Endothelial cell of umbilical vein (primary cell): ENCODE measurements around the gene EVI2B. TPM values are rescaled to one million over a fixed set of nuclear protein-coding genes. Genes with fewer than 3 reads are reported as not detected.

Experiments used
- BruUV-seq: library from RNA; stranded (reverse); fragments of 400-500 nt; replicated peaks from 2 replicates; lab custom pipeline; 2021; lab: Mats Ljungman, UMichigan
- CTCF ChIA-PET: fragments of 300-600, 350-600 bp; sonication (Branson Sonifier 250); formaldehyde crosslinking; loops from one replicate; lab custom pipeline; 2021; ENCODE audit warnings: antibody characterized with exemption, inconsistent platforms; lab: Charles Lee
- POLR2A ChIA-PET: fragments of 300-600, 350-600 bp; sonication (Branson Sonifier 250); formaldehyde crosslinking; loops from one replicate; lab custom pipeline; 2021; ENCODE audit warnings: antibody characterized with exemption, inconsistent platforms; lab: Charles Lee
- DNase-seq: peaks from one replicate; pipeline ENCODE4 v3.0.0-alpha.2; 2011; ENCODE audit warnings: low read depth, low spot score
- FAIRE-seq: peaks from 2 replicates; lab custom pipeline; 2011; peaks lifted over from hg19 to GRCh38; lab: Jason Lieb, UNC
- H2AFZ ChIP-seq: 2 replicates; pipeline ENCODE4 v1.6.0; 2012; ENCODE audit warnings: low read depth, low read length, control low read depth, inconsistent platforms
- H3K27ac ChIP-seq: 2 replicates; pipeline ENCODE4 v1.5.1; 2011; ENCODE audit warnings: low read depth, mild to moderate bottlenecking, control low read depth, low read length, moderate library complexity; ENCODE audit not compliant: insufficient read depth
- H3K27me3 ChIP-seq, 2 experiments: 2 replicates each; pipeline versions ENCODE4 v1.6.0 to v1.6.1; 2011; ENCODE audit warnings: low read length in 2 of 2, mixed read lengths in 1 of 2; ENCODE audit not compliant: control insufficient read depth in 2 of 2, insufficient read depth in 2 of 2
- H3K36me3 ChIP-seq, 2 experiments: 2 replicates in 1 of 2; 3 replicates in 1 of 2; pipeline ENCODE4 v1.5.1; 2011; ENCODE audit warnings: low read length in 2 of 2, mild to moderate bottlenecking in 1 of 2, moderate library complexity in 1 of 2; ENCODE audit not compliant: control insufficient read depth in 2 of 2, insufficient read depth in 2 of 2; ENCODE audit errors: extremely low read depth in 1 of 2
- H3K4me1 ChIP-seq: 3 replicates; pipeline ENCODE4 v1.5.1; 2011; ENCODE audit warnings: mild to moderate bottlenecking, low read length; ENCODE audit not compliant: control insufficient read depth, insufficient read depth; ENCODE audit errors: extremely low read depth
- H3K4me2 ChIP-seq: 2 replicates; pipeline ENCODE4 v1.6.1; 2011; ENCODE audit warnings: low read length, control low read depth, mixed read lengths; ENCODE audit not compliant: insufficient read depth
- H3K4me3 ChIP-seq, 3 experiments: fragments of 200-600 bp in 1 of 3; sonication (generic), shearing (Covaris generic) in 1 of 3; replicated peaks in 1 of 3; 2 replicates each; pipeline ENCODE4 v1.5.1; 2011 to 2016; ENCODE audit warnings: control low read depth in 3 of 3, low read length in 3 of 3, mild to moderate bottlenecking in 2 of 3, inconsistent platforms in 1 of 3, low read depth in 1 of 3, moderate library complexity in 1 of 3; ENCODE audit not compliant: insufficient read depth in 1 of 3
- H3K79me2 ChIP-seq: 2 replicates; pipeline ENCODE4 v1.6.0; 2012; ENCODE audit warnings: low read length, inconsistent platforms; ENCODE audit not compliant: control insufficient read depth, insufficient read depth
- H3K9ac ChIP-seq: replicated peaks from 2 replicates; pipeline ENCODE3; 2011; ENCODE audit warnings: low read length, control low read depth; ENCODE audit not compliant: insufficient read depth; ENCODE audit errors: extremely low read depth
- H3K9me1 ChIP-seq: replicated peaks from 3 replicates; pipeline ENCODE4 v1.6.0; 2011; ENCODE audit warnings: mild to moderate bottlenecking, low read length; ENCODE audit not compliant: control insufficient read depth, insufficient read depth; ENCODE audit errors: extremely low read depth
- H3K9me3 ChIP-seq: replicated peaks from 2 replicates; pipeline ENCODE4 v1.5.1; 2012; ENCODE audit warnings: low read length, inconsistent platforms; ENCODE audit not compliant: control insufficient read depth, insufficient read depth
- H4K20me1 ChIP-seq: replicated peaks from 2 replicates; pipeline ENCODE3; 2011; ENCODE audit warnings: mild to moderate bottlenecking, low read length; ENCODE audit not compliant: control insufficient read depth, insufficient read depth; ENCODE audit errors: extremely low read depth
- CTCF ChIP-seq, 2 donors: IDR thresholded peaks; 1 replicate in 1 of 2; 2 replicates in 1 of 2; pipeline ENCODE4 v1.5.1; 2011; ENCODE audit warnings: low read length in 2 of 2, mild to moderate bottlenecking in 2 of 2, moderate library complexity in 2 of 2, control low read depth in 1 of 2, inconsistent platforms in 1 of 2, low read depth in 1 of 2; ENCODE audit not compliant: insufficient read depth in 1 of 2; ENCODE audit errors: extremely low read depth in 1 of 2
- EZH2 ChIP-seq: IDR thresholded peaks from 2 replicates; pipeline ENCODE4 v1.6.1; 2012; ENCODE audit warnings: borderline replicate concordance, low read depth, mild to moderate bottlenecking, moderate library complexity, low read length, inconsistent platforms; ENCODE audit not compliant: severe bottlenecking
- FOS ChIP-seq: IDR thresholded peaks from 2 replicates; pipeline ENCODE4 v1.6.1; 2011; ENCODE audit warnings: mild to moderate bottlenecking, low read length, moderate library complexity, borderline replicate concordance; ENCODE audit not compliant: insufficient read depth
- GATA2 ChIP-seq: IDR thresholded peaks from 2 replicates; pipeline ENCODE4 v1.7.0; 2011; ENCODE audit warnings: low read depth, mild to moderate bottlenecking, moderate library complexity, mixed read lengths, low read length; ENCODE audit not compliant: insufficient read length, insufficient read depth
- JUN ChIP-seq: IDR thresholded peaks from 2 replicates; pipeline ENCODE4 v1.6.1; 2011; ENCODE audit warnings: borderline replicate concordance, low read depth; ENCODE audit not compliant: insufficient read length, insufficient read depth
- POLR2A ChIP-seq: IDR thresholded peaks from 2 replicates; pipeline ENCODE4 v1.6.1; 2012; ENCODE audit warnings: low read depth, mild to moderate bottlenecking, control low read depth, low read length
- dilution Hi-C: fragments of 300-500 bp; cut with MboI; formaldehyde crosslinking; loops from one replicate; pipeline ENCODE4 v1.15.0; 2019; ENCODE audit warnings: low sequenced_read_pairs; ENCODE audit not compliant: extremely low pct_ligation_motif_present
- intact Hi-C: fragments of 100-400 bp; cut with micrococcal nuclease; formaldehyde crosslinking; loops from one replicate; pipeline ENCODE4 v1.10.0; 2022
- polyA plus RNA-seq, 4 experiments: library from polyadenylated mRNA; depleted of rRNA in 3 of 4; stranded (reverse) in 3 of 4; unstranded in 1 of 4; fragments of >200 nt; gene quantifications; 2 replicates each; pipeline versions ENCODE4 v1.2.1 to v1.2.3, GENCODE V29; 2011 to 2012; ENCODE audit warnings: missing spikeins in 1 of 4
- total RNA-seq: library from RNA; stranded (reverse); gene quantifications from 2 replicates; pipeline ENCODE4 v1.2.3, GENCODE V29; 2021

The EVI2B gene
- total and polyA plus RNA-seq, 2 donors (not counting 3 experiments of a cell fraction or from before 2014, with no cell fraction given): 1.7 to 1.9 TPM

- ChIA-PET CTCF (interaction anchor here (0.8 kb wide), 1 partner anchor 22 kb away, joined by 3 read pairs; no protein-coding TSS in a partner anchor), POLR2A (interaction anchor here (0.6 kb wide), 1 partner anchor 174 kb away, joined by 4 read pairs; no protein-coding TSS in a partner anchor)
- BruUV-seq: no TSS peak
- dilution Hi-C loops (no loop called here), intact Hi-C loops (loop anchor here (5.0 kb wide), 1 partner anchor 43 kb away; no protein-coding TSS in a partner anchor)
- H3K9me1 ChIP-seq: no peaks in the 10 kb centered on the region
- DNase-seq (no peak), FAIRE-seq (no peak)
- H3K27me3 ChIP-seq: no peaks in the 10 kb centered on the region
- no peaks in the 10 kb centered on the region for H4K20me1 ChIP-seq
- no peak overlapping the region for H3K27ac ChIP-seq
- no peaks in the 10 kb centered on the region for H3K9me3 ChIP-seq
- no peak overlapping the region for H3K4me3 ChIP-seq
- H3K79me2 ChIP-seq: peaks cover 5% of the 10 kb centered on the region
- H3K9ac ChIP-seq: no peak overlapping the region
- no peak overlapping the region for H2AFZ ChIP-seq
- TF ChIP-seq CTCF (IDR thresholded peaks at IDR 0.05; ENCODE audit: extremely low read depth in 1 of 2, insufficient read depth in 1 of 2, low read depth in 1 of 2, low read length in 2 of 2) (no peak), FOS (no peak), JUN (no peak), POLR2A (no peak), EZH2 (no peak), GATA2 (no peak)
- H3K36me3 ChIP-seq: no peaks in the 10 kb centered on the region
- no peak overlapping the region for H3K4me2 ChIP-seq
- H3K4me1 ChIP-seq: peaks cover 21% of the 10 kb centered on the region
Measured at GRCh38 chr17:31310260-31310659, 3.6 kb downstream of the EVI2B start.
